K562 (cell line): Measurements from ENCODE around the gene FMNL3. TPM values are rescaled to one million over a fixed set of nuclear protein-coding genes. Genes with fewer than 3 reads are reported as not detected.

ENCODE experiments used
- ARNT ChIP-seq, 2 experiments: fragments of 450-650 bp; IDR thresholded peaks; 2 replicates each; pipeline ENCODE4 v1.6.1; 2016; ENCODE audit warnings: mild to moderate bottlenecking in 1 of 2
- CREM ChIP-seq: IDR thresholded peaks from 2 replicates; pipeline ENCODE4 v1.6.1; 2014; ENCODE audit warnings: antibody characterized with exemption, low read depth
- CTBP1 ChIP-seq: fragments of 450-650 bp; IDR thresholded peaks from 2 replicates; pipeline ENCODE4 v1.6.1; 2016; ENCODE audit warnings: borderline replicate concordance
- DPF2 ChIP-seq: fragments of 450-650 bp; IDR thresholded peaks from 2 replicates; pipeline ENCODE4 v1.6.1; 2016
- EZH2 ChIP-seq: IDR thresholded peaks from 2 replicates; pipeline ENCODE4 v1.6.1; 2012; ENCODE audit warnings: low read depth, mild to moderate bottlenecking, inconsistent platforms, low read length, borderline replicate concordance
- NR2C2 ChIP-seq, 2 experiments: fragments of 200-800 bp in 1 of 2; sonication (Bioruptor generic) in 1 of 2; sonication (generic) in 1 of 2; formaldehyde crosslinking in 1 of 2; IDR thresholded peaks; 2 replicates each; pipeline versions ENCODE4 v1.6.1 to v1.8.0; 2016 to 2022; ENCODE audit warnings: mild to moderate bottlenecking in 1 of 2, missing compliant biosample characterization in 1 of 2, missing genetic modification characterization in 1 of 2, missing genetic modification reagents in 1 of 2
- POLR2G ChIP-seq: fragments of 200-400 bp; formaldehyde crosslinking; IDR thresholded peaks from 2 replicates; pipeline ENCODE4 v1.6.1; 2017; ENCODE audit warnings: low read depth, mild to moderate bottlenecking, antibody characterized with exemption, low read length, moderate library complexity
- POLR3G ChIP-seq: IDR thresholded peaks from 2 replicates; pipeline ENCODE4 v1.6.1; 2011; ENCODE audit not compliant: insufficient read length, insufficient replicate concordance; ENCODE audit errors: extremely low read depth
- RBM34 ChIP-seq: fragments of 200-400 bp; formaldehyde crosslinking; IDR thresholded peaks from 2 replicates; pipeline ENCODE4 v1.6.1; 2018; ENCODE audit warnings: low read length, borderline replicate concordance; ENCODE audit not compliant: insufficient read depth
- SMAD2 ChIP-seq: fragments of 150-350 bp; IDR thresholded peaks from 2 replicates; pipeline ENCODE4 v1.6.1; 2014; ENCODE audit warnings: low read depth, mild to moderate bottlenecking, low read length
- TCF3 ChIP-seq: sonication (generic); formaldehyde crosslinking; IDR thresholded peaks from 2 replicates; pipeline ENCODE4 v1.4.0; 2020; ENCODE audit warnings: mild to moderate bottlenecking, missing genetic modification reagents
- ZNF124 ChIP-seq: sonication (generic); formaldehyde crosslinking; IDR thresholded peaks from 2 replicates; pipeline ENCODE4 v1.8.1; 2022; ENCODE audit warnings: missing genetic modification reagents
- ZNF174 ChIP-seq: fragments of 250-450 bp; sonication (Bioruptor Pico); IDR thresholded peaks from 2 replicates; pipeline ENCODE4 v1.4.0; 2020; ENCODE audit warnings: mild to moderate bottlenecking
- ZNF274 ChIP-seq: IDR thresholded peaks from 2 replicates; pipeline ENCODE4 v1.6.1; 2011; ENCODE audit warnings: low read depth, mild to moderate bottlenecking, low read length, moderate library complexity, borderline replicate concordance
- polyA plus RNA-seq, 8 experiments: library from polyadenylated mRNA; depleted of rRNA in 4 of 8; stranded (reverse) in 5 of 8; unstranded in 3 of 8; fragments of >200 nt; fragmentation: Nextera tagmentation in 2 of 8; fragmentation: Illumina TruSeq in 1 of 8; extraction: Ambion mirVana in 2 of 8; extraction: Trizol in 1 of 8; gene quantifications; 2 replicates each; pipeline versions ENCODE4 v1.2.1 to v1.2.3, GENCODE V29; 2011 to 2014; ENCODE audit warnings: inconsistent platforms in 1 of 8, missing spikeins in 1 of 8
- total RNA-seq, 7 experiments: library from RNA; depleted of rRNA in 6 of 7; stranded (reverse); fragments of >200 nt in 6 of 7; fragmentation: Illumina TruSeq in 2 of 7; extraction: Trizol in 2 of 7; gene quantifications; 2 replicates each; pipeline versions ENCODE4 v1.2.1 to v1.2.3, GENCODE V29; 2011 to 2021; ENCODE audit warnings: low replicate concordance in 1 of 7
- TF ChIP-seq, protein P1 (sequence below): fragments of 450-650 bp; IDR thresholded peaks from 2 replicates; pipeline ENCODE4 v1.7.1; 2018; ENCODE audit warnings: mild to moderate bottlenecking, low read depth; ENCODE audit not compliant: partially characterized antibody
- TF ChIP-seq, protein P2 (sequence below): fragments of 450-650 bp; formaldehyde crosslinking; IDR thresholded peaks from 2 replicates; pipeline ENCODE4 v1.4.0; 2022; ENCODE audit warnings: missing genetic modification characterization
- TF ChIP-seq, protein P3 (sequence below), 2 experiments: IDR thresholded peaks; 2 replicates each; pipeline ENCODE4 v1.6.1; 2012; ENCODE audit warnings: improper control_type of control experiment in 2 of 2, low read depth in 2 of 2, low read length in 2 of 2, borderline replicate concordance in 1 of 2
- TF ChIP-seq, protein P4 (sequence below): fragments of 450-650 bp; formaldehyde crosslinking; IDR thresholded peaks from 2 replicates; pipeline ENCODE4 v1.4.0; 2020; ENCODE audit warnings: mild to moderate bottlenecking, moderate library complexity

The FMNL3 gene
- total and polyA plus RNA-seq, 9 of the 15 experiments (the other 6 are each of a cell fraction or from before 2014, with no cell fraction given) = 0.49 to 14.4 (median 6.8) TPM

DNA sequence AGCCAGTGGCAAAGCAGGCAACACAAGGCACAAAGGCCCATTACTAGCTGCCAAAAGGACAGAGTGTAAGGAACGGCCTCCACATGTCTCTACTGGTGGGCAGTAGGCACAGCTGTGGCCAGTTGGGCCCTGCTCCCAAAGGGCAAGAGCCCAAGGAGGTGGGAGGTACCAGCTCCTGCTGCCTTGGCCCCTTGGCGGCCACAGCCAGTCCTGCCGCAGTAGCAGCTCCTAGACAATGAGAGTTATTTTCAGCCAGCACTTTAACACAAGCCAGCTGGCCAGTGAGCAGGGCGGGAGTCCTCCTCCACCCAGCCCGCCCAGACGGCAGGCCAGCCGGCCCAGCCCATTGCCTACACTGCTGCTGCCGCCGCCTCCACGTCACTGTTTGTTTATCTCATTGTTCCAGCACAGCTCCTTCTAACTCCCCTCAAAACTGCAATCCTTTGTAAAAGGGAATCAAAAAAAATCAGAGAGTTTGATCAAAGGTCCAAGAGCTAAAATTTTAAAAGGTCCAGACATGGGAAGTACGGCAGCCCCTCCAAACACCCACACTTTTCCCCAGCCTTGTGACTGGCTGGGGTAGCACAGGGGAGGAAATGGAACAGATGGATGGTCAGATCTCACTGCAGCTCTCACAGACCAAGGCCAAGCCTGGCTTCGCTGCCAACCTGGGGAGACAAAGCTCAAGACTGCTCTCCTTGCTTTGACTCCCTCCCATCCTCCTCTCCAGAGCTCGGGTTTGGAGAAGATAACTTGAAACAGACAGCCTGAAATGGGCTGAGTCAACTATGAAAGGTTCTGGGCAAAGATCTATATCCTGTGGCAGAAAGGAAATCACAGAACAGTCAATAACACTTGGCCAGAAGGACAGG is 33.5 kb downstream of the FMNL3 start (continued):
- no peak for TF ChIP-seq EZH2
- no peak for TF ChIP-seq SMAD2
- TF ChIP-seq, protein P1, sequence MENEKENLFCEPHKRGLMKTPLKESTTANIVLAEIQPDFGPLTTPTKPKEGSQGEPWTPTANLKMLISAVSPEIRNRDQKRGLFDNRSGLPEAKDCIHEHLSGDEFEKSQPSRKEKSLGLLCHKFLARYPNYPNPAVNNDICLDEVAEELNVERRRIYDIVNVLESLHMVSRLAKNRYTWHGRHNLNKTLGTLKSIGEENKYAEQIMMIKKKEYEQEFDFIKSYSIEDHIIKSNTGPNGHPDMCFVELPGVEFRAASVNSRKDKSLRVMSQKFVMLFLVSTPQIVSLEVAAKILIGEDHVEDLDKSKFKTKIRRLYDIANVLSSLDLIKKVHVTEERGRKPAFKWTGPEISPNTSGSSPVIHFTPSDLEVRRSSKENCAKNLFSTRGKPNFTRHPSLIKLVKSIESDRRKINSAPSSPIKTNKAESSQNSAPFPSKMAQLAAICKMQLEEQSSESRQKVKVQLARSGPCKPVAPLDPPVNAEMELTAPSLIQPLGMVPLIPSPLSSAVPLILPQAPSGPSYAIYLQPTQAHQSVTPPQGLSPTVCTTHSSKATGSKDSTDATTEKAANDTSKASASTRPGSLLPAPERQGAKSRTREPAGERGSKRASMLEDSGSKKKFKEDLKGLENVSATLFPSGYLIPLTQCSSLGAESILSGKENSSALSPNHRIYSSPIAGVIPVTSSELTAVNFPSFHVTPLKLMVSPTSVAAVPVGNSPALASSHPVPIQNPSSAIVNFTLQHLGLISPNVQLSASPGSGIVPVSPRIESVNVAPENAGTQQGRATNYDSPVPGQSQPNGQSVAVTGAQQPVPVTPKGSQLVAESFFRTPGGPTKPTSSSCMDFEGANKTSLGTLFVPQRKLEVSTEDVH = peak; percentile 33
- no peak for TF ChIP-seq POLR3G
- no peak for TF ChIP-seq NR2C2 (CRISPR knock-in tag; IDR thresholded peaks at IDR 0.05)
- TF ChIP-seq NR2C2 (tag; IDR thresholded peaks at IDR 0.05) = peak; percentile 34; the same call in 1 of the 2 replicates
- peak; percentile 76; the same call in 1 of the 2 replicates for TF ChIP-seq DPF2
- TF ChIP-seq ZNF124 (CRISPR knock-in tag) = no peak
- TF ChIP-seq, protein P2, sequence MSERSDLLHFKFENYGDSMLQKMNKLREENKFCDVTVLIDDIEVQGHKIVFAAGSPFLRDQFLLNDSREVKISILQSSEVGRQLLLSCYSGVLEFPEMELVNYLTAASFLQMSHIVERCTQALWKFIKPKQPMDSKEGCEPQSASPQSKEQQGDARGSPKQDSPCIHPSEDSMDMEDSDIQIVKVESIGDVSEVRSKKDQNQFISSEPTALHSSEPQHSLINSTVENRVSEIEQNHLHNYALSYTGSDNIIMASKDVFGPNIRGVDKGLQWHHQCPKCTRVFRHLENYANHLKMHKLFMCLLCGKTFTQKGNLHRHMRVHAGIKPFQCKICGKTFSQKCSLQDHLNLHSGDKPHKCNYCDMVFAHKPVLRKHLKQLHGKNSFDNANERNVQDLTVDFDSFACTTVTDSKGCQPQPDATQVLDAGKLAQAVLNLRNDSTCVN (CRISPR knock-in tag) = no peak
- TF ChIP-seq ARNT (IDR thresholded peaks at IDR 0.05) = peak in 1 of 2 experiments; percentile 41; a peak in 1 of 4 replicates
- peak; percentile 55; the same call in 1 of the 2 replicates for TF ChIP-seq CTBP1
- TF ChIP-seq ZNF174 = no peak
- TF ChIP-seq, protein P3, sequence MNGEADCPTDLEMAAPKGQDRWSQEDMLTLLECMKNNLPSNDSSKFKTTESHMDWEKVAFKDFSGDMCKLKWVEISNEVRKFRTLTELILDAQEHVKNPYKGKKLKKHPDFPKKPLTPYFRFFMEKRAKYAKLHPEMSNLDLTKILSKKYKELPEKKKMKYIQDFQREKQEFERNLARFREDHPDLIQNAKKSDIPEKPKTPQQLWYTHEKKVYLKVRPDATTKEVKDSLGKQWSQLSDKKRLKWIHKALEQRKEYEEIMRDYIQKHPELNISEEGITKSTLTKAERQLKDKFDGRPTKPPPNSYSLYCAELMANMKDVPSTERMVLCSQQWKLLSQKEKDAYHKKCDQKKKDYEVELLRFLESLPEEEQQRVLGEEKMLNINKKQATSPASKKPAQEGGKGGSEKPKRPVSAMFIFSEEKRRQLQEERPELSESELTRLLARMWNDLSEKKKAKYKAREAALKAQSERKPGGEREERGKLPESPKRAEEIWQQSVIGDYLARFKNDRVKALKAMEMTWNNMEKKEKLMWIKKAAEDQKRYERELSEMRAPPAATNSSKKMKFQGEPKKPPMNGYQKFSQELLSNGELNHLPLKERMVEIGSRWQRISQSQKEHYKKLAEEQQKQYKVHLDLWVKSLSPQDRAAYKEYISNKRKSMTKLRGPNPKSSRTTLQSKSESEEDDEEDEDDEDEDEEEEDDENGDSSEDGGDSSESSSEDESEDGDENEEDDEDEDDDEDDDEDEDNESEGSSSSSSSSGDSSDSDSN (IDR thresholded peaks at IDR 0.05; ENCODE audit: borderline replicate concordance in 1 of 2, low read depth in 2 of 2, low read length in 2 of 2) = peak; percentile 98 to 99
- peak; percentile 92 for TF ChIP-seq CREM
- no peak for TF ChIP-seq ZNF274
- TF ChIP-seq, protein P4, sequence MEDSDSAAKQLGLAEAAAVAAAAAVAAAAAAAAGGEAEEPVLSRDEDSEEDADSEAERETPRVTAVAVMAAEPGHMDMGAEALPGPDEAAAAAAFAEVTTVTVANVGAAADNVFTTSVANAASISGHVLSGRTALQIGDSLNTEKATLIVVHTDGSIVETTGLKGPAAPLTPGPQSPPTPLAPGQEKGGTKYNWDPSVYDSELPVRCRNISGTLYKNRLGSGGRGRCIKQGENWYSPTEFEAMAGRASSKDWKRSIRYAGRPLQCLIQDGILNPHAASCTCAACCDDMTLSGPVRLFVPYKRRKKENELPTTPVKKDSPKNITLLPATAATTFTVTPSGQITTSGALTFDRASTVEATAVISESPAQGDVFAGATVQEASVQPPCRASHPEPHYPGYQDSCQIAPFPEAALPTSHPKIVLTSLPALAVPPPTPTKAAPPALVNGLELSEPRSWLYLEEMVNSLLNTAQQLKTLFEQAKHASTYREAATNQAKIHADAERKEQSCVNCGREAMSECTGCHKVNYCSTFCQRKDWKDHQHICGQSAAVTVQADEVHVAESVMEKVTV (CRISPR knock-in tag) = no peak
- TF ChIP-seq RBM34 = no peak
- TF ChIP-seq TCF3 (CRISPR knock-in tag) = peak; percentile 72
- TF ChIP-seq POLR2G = peak; percentile 74
